Measurements from ENCODE around the gene GH1. TPM values are rescaled to one million over a fixed set of nuclear protein-coding genes. Genes with fewer than 3 reads are reported as not detected.
"Not testable (repeated sequence)": the region's sequence is repeated elsewhere in the genome, so short reads cannot be mapped to it uniquely, and the experiment has no call there.

The GH1 gene
- total and polyA plus RNA-seq, 2 donors (not counting 1 experiment from before 2014, with no cell fraction given) = 1.7 to 2.3 TPM

DNA sequence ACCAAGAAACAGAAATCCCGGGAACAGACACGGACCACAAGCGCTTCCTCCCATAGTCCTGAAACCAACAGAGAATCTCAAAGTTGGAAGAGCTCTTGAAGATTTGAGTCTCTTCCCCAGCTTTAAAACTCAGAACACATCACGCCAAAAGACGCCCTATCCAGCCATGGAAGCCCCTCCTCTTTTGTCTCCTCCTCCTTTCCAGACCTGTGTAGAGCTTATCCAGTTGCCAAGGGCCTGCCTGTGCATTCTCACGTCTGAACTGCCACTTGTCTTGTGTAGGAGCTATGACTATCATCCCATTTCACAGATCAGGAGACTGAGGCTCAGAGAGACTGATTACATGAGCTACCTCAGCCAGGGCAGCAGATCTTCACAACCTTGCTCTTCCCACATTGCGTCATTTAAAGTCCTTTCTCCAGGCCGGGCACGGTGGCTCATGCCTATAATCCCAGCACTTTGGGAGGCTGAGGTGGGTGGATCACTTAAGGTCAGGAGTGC, 36.0 kb downstream of the GH1 start:
- H3K4me2 ChIP-seq (replicated peaks; ENCODE audit: low read depth, low read length, poor library complexity, severe bottlenecking); H2AFZ ChIP-seq (ENCODE audit: insufficient read depth, low read depth, low read length, poor library complexity, severe bottlenecking); H3K27ac Mint-ChIP-seq; H3K27me3 ChIP-seq (replicated peaks in 1 of 4; ENCODE audit: control extremely low read depth in 1 of 4, control insufficient read depth in 3 of 4, insufficient read depth in 4 of 4, low read length in 3 of 4); H3K36me3 ChIP-seq (replicated peaks in 1 of 2; ENCODE audit: control extremely low read depth in 1 of 2, control insufficient read depth in 1 of 2, extremely low read depth in 1 of 2, insufficient read depth in 2 of 2, low read length in 1 of 2); H3K9me3 Mint-ChIP-seq (ENCODE audit: insufficient read depth); H3K27ac ChIP-seq (ENCODE audit: low read length in 2 of 2); H3K9me3 ChIP-seq (ENCODE audit: control extremely low read depth in 1 of 3, control insufficient read depth in 2 of 3, insufficient read depth in 1 of 3, low read length in 2 of 3); H3K79me2 ChIP-seq (ENCODE audit: control insufficient read depth, insufficient read depth, low read length); intact Hi-C loops (cut with micrococcal nuclease); H4K20me1 ChIP-seq (ENCODE audit: control insufficient read depth, insufficient read depth, low read length, poor library complexity, severe bottlenecking); DNase-seq; POLR2A ChIA-PET; H3K4me3 ChIP-seq (ENCODE audit: control extremely low read depth in 1 of 5, extremely low read depth in 1 of 5, insufficient read depth in 1 of 5, low read depth in 2 of 5, low read length in 4 of 5); H3K9ac ChIP-seq (ENCODE audit: low read length); H3K27me3 Mint-ChIP-seq; H3K4me1 ChIP-seq (ENCODE audit: control insufficient read depth in 2 of 2, insufficient read depth in 2 of 2, low read length in 2 of 2); H3K4me3 Mint-ChIP-seq; ATAC-seq (ENCODE audit: low read depth): not testable (repeated sequence)
- WGBS (ENCODE audit: insufficient coverage) = 36% methylated on average over 1 of the region's 9 CpGs
- CTCF ChIA-PET = interaction anchor here (0.8 to 1.7 kb wide), 5 partner anchors 18 to 250 kb away, joined by 3 to 14 read pairs (median 4); no protein-coding TSS in a partner anchor
- peaks cover 10% of the 10 kb centered on the region for H3K4me1 Mint-ChIP-seq

DNA sequence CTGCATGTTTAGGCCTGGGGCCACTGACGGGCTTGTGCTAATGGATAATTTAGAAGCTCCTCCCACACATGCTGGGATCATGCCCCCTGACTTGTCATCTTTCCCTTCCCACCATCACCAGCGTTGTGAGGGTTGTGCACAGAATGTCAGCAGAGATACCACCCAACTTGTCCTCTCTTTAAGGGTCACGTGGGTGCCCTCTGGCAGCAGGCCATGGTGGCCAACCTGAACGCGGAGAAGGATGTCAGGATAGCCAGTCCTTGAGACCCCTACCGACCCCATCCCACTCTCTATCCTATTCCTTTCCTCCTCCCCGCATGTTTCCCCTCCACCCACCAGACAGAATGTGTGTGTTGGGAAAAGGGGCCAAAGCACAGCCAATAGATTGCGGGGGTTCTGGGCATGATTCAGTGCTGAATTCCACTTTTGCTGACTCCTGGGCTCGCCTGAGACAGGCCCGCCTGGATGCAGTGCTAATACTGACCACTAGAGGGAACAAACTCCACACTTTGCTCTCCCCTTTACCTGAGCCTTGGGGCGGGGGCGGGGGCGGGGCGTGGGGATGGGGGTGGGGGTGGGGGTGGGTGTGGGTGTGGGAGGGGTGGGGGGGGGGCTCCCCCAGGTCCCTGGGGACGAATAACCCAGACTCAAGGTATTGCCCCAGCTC, 36.6 kb downstream of the GH1 start, which contains the start of gene GH2:
TSS of gene GH2 (minus strand) at position 10 of the 667 bp plus-strand sequence. CDS start 143 bp downstream, outside the sequence.
- no peak within 1 kb of the TSS for H2AFZ ChIP-seq (ENCODE audit: insufficient read depth, low read depth, low read length, poor library complexity, severe bottlenecking)
- POLR2A ChIA-PET = no interaction called here
- no peak within 1 kb of the TSS for H3K9ac ChIP-seq (ENCODE audit: low read length)
- peak; percentile 91 for ATAC-seq (ENCODE audit: low read depth)
- H3K4me2 ChIP-seq (replicated peaks; ENCODE audit: low read depth, low read length, poor library complexity, severe bottlenecking) = no peak within 1 kb of the TSS
- CTCF ChIA-PET = interaction anchor here (1.1 to 1.7 kb wide), 4 partner anchors 20 to 251 kb away, joined by 3 to 14 read pairs (median 6); partner anchors contain the start of gene GH1
- H3K4me1 Mint-ChIP-seq = peaks cover 10% of the 10 kb centered on the region
- H3K4me3 Mint-ChIP-seq = no peak within 1 kb of the TSS
- no peaks in the 10 kb centered on the region for H3K4me1 ChIP-seq (ENCODE audit: control insufficient read depth in 2 of 2, insufficient read depth in 2 of 2, low read length in 2 of 2)
- H3K9me3 ChIP-seq (ENCODE audit: control extremely low read depth in 1 of 3, control insufficient read depth in 2 of 3, insufficient read depth in 1 of 3, low read length in 2 of 3) = no peaks in the 10 kb centered on the region
- H3K9me3 Mint-ChIP-seq (ENCODE audit: insufficient read depth) = no peaks in the 10 kb centered on the region
- no peaks in the 10 kb centered on the region for H3K36me3 ChIP-seq (replicated peaks in 1 of 2; ENCODE audit: control extremely low read depth in 1 of 2, control insufficient read depth in 1 of 2, extremely low read depth in 1 of 2, insufficient read depth in 2 of 2, low read length in 1 of 2)
- no peak within 1 kb of the TSS for H3K27ac Mint-ChIP-seq
- 36% methylated on average over 4 of the region's 15 CpGs for WGBS (ENCODE audit: insufficient coverage)
- intact Hi-C loops (cut with micrococcal nuclease) = no loop called here
- TF ChIP-seq EZH2 (IDR thresholded peaks at IDR 0.05; ENCODE audit: borderline replicate concordance, insufficient read depth, low read depth, low read length, poor library complexity, severe bottlenecking) = no peak
- TF ChIP-seq, protein P1, sequence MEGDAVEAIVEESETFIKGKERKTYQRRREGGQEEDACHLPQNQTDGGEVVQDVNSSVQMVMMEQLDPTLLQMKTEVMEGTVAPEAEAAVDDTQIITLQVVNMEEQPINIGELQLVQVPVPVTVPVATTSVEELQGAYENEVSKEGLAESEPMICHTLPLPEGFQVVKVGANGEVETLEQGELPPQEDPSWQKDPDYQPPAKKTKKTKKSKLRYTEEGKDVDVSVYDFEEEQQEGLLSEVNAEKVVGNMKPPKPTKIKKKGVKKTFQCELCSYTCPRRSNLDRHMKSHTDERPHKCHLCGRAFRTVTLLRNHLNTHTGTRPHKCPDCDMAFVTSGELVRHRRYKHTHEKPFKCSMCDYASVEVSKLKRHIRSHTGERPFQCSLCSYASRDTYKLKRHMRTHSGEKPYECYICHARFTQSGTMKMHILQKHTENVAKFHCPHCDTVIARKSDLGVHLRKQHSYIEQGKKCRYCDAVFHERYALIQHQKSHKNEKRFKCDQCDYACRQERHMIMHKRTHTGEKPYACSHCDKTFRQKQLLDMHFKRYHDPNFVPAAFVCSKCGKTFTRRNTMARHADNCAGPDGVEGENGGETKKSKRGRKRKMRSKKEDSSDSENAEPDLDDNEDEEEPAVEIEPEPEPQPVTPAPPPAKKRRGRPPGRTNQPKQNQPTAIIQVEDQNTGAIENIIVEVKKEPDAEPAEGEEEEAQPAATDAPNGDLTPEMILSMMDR (IDR thresholded peaks at IDR 0.05) = peak; percentile 61
- H3K27me3 ChIP-seq (replicated peaks in 1 of 4; ENCODE audit: control extremely low read depth in 1 of 4, control insufficient read depth in 3 of 4, insufficient read depth in 4 of 4, low read length in 3 of 4) = peaks cover 0 to 3% (median 0%) of the 10 kb centered on the region in 4 experiments
- no peaks in the 10 kb centered on the region for H3K79me2 ChIP-seq (ENCODE audit: control insufficient read depth, insufficient read depth, low read length)
- H3K27me3 Mint-ChIP-seq = peaks cover 3% of the 10 kb centered on the region
- H3K27ac ChIP-seq (ENCODE audit: low read length in 2 of 2) = no peak within 1 kb of the TSS
- no peaks in the 10 kb centered on the region for H4K20me1 ChIP-seq (ENCODE audit: control insufficient read depth, insufficient read depth, low read length, poor library complexity, severe bottlenecking)
- DNase-seq = peak; percentile 76
- no peak within 1 kb of the TSS for H3K4me3 ChIP-seq (ENCODE audit: control extremely low read depth in 1 of 5, extremely low read depth in 1 of 5, insufficient read depth in 1 of 5, low read depth in 2 of 5, low read length in 4 of 5)

DNA sequence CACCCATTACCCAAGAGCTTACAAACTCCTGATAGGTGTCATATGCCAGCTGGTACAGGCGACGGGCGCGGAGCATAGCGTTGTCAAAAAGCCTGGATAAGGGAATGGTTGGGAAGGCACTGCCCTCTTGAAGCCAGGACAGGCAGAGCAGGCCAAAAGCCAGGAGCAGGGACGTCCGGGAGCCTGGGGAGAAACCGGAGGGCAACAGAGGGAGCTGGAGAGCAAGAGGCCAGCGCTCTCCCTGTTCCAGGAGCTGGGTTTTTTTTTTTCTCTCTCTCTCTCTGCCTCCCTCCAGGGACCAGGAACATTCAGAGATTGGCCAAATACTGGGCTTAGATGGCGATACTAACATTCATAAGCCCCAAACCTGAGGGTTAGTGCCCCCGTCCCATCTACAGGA, 37.3 kb downstream of the GH1 start:
- H3K4me3 ChIP-seq (ENCODE audit: control extremely low read depth in 1 of 5, extremely low read depth in 1 of 5, insufficient read depth in 1 of 5, low read depth in 2 of 5, low read length in 4 of 5); H3K4me2 ChIP-seq (replicated peaks; ENCODE audit: low read depth, low read length, poor library complexity, severe bottlenecking); H3K9me3 Mint-ChIP-seq (ENCODE audit: insufficient read depth); H3K4me1 ChIP-seq (ENCODE audit: control insufficient read depth in 2 of 2, insufficient read depth in 2 of 2, low read length in 2 of 2); H3K4me3 Mint-ChIP-seq; H3K9me3 ChIP-seq (ENCODE audit: control extremely low read depth in 1 of 3, control insufficient read depth in 2 of 3, insufficient read depth in 1 of 3, low read length in 2 of 3); ATAC-seq (ENCODE audit: low read depth); H2AFZ ChIP-seq (ENCODE audit: insufficient read depth, low read depth, low read length, poor library complexity, severe bottlenecking); H3K79me2 ChIP-seq (ENCODE audit: control insufficient read depth, insufficient read depth, low read length); H3K36me3 ChIP-seq (replicated peaks in 1 of 2; ENCODE audit: control extremely low read depth in 1 of 2, control insufficient read depth in 1 of 2, extremely low read depth in 1 of 2, insufficient read depth in 2 of 2, low read length in 1 of 2); H3K27ac Mint-ChIP-seq; H3K27me3 ChIP-seq (replicated peaks in 1 of 4; ENCODE audit: control extremely low read depth in 1 of 4, control insufficient read depth in 3 of 4, insufficient read depth in 4 of 4, low read length in 3 of 4); DNase-seq; POLR2A ChIA-PET; H3K27ac ChIP-seq (ENCODE audit: low read length in 2 of 2); H4K20me1 ChIP-seq (ENCODE audit: control insufficient read depth, insufficient read depth, low read length, poor library complexity, severe bottlenecking); intact Hi-C loops (cut with micrococcal nuclease); H3K9ac ChIP-seq (ENCODE audit: low read length); H3K27me3 Mint-ChIP-seq: not testable (repeated sequence)
- CTCF ChIA-PET = interaction anchor here (0.7 to 1.1 kb wide), 3 partner anchors 20 to 827 kb away, joined by 3 to 6 read pairs (median 5); partner anchors contain the start of gene GH1
- 94% methylated on average over 10 of the region's 11 CpGs for WGBS (ENCODE audit: insufficient coverage)
- peaks cover 10% of the 10 kb centered on the region for H3K4me1 Mint-ChIP-seq
